GM12891 (cell line): Measurements from ENCODE around the gene CMC1. TPM values are rescaled to one million over a fixed set of nuclear protein-coding genes. Genes with fewer than 3 reads are reported as not detected.
A peak's percentile ranks its signal among the peaks of the same experiment; 100 is the strongest.
"Not testable (repeated sequence)": the region's sequence is repeated elsewhere in the genome, so short reads cannot be mapped to it uniquely, and the experiment has no call there.

ENCODE experiments used
- DNase-seq: peaks from one replicate; pipeline ENCODE4 v3.0.0; 2011; ENCODE audit warnings: low spot score; ENCODE audit not compliant: insufficient read length
- FAIRE-seq: peaks from 2 replicates; lab custom pipeline; 2011; peaks lifted over from hg19 to GRCh38; lab: Jason Lieb, UNC
- PAX5 ChIP-seq: IDR thresholded peaks from 2 replicates; pipeline ENCODE4 v1.6.1; 2011; ENCODE audit warnings: low read length, moderate library complexity, mild to moderate bottlenecking; ENCODE audit not compliant: insufficient read depth, severe bottlenecking
- POLR2A ChIP-seq: IDR thresholded peaks from 2 replicates; pipeline ENCODE4 v1.6.1; 2011; ENCODE audit warnings: low read depth, low read length, control low read depth
- POLR2AphosphoS5 ChIP-seq: IDR thresholded peaks from 2 replicates; pipeline ENCODE4 v1.6.1; 2011; ENCODE audit warnings: low read depth, low read length, control low read depth
- POU2F2 ChIP-seq: IDR thresholded peaks from 2 replicates; pipeline ENCODE4 v1.6.1; 2011; ENCODE audit warnings: low read depth, mild to moderate bottlenecking, control low read depth, low read length, moderate library complexity
- SPI1 ChIP-seq: IDR thresholded peaks from 2 replicates; pipeline ENCODE4 v1.6.1; 2011; ENCODE audit warnings: low read depth, low read length, control low read depth
- TAF1 ChIP-seq: IDR thresholded peaks from 2 replicates; pipeline ENCODE4 v1.6.1; 2011; ENCODE audit warnings: low read depth, low read length, control low read depth
- polyA plus RNA-seq: library from polyadenylated mRNA; unstranded; fragments of >200 nt; gene quantifications from one replicate; pipeline ENCODE4 v1.2.1, GENCODE V29; 2012; ENCODE audit warnings: low read depth, missing spikeins, inconsistent platforms; ENCODE audit not compliant: missing spikeins

CMC1 gene
- 43.7 TPM for polyA plus RNA-seq

GRCh38 chr3:28241221-28242160, at the start of gene CMC1:
Gene CMC1 (plus strand): TSS chr3:28241619. CDS start chr3:28241794, 175 bp downstream.
- FAIRE-seq, result peak; percentile 97
- peak; percentile 68 for DNase-seq
- TF ChIP-seq PAX5 (no peak), POLR2AphosphoS5 (peak; percentile 69; the same call in 1 of the 2 replicates), POU2F2 (peak; percentile 45; the same call in 1 of the 2 replicates), POLR2A (peak; percentile 87), SPI1 (peak; percentile 88), TAF1 (peak; percentile 73)

- TF ChIP-seq POU2F2 (no peak), SPI1 (no peak), PAX5 (no peak), TAF1 (no peak), POLR2A (no peak), POLR2AphosphoS5 (no peak)
- FAIRE-seq (no peak), DNase-seq (no peak)
Observed at GRCh38 chr3:28198161-28198560, 43.3 kb upstream of the CMC1 start.

GRCh38 chr3:28198974-28199373, 42.4 kb upstream of the CMC1 start:
- no peak for DNase-seq
- TF ChIP-seq POLR2A (no peak), POLR2AphosphoS5 (no peak), SPI1 (no peak)
- no peak for FAIRE-seq

GRCh38 chr3:28199643-28200042, 41.8 kb upstream of the CMC1 start:
- not testable (repeated sequence) for DNase-seq, FAIRE-seq

GRCh38 chr3:28200366-28200848, 41.0 kb upstream of the CMC1 start:
- DNase-seq, FAIRE-seq: not testable (repeated sequence)

- FAIRE-seq (no peak), DNase-seq (no peak)
- TF ChIP-seq SPI1, result no peak
- no peak for TF ChIP-seq POU2F2
- no peak for TF ChIP-seq POLR2AphosphoS5
- no peak for TF ChIP-seq PAX5
- TF ChIP-seq POLR2A, result no peak
- TF ChIP-seq TAF1, result no peak
Observed at GRCh38 chr3:28206479-28206878, 34.9 kb upstream of the CMC1 start.

- no peak for FAIRE-seq
- DNase-seq, result no peak
Observed at GRCh38 chr3:28207000-28207733, 34.3 kb upstream of the CMC1 start.

GRCh38 chr3:28210968-28211713, 30.3 kb upstream of the CMC1 start:
- DNase-seq, result no peak

More at GRCh38 chr3:28207000-28207733, 34.3 kb upstream of the CMC1 start:
- TF ChIP-seq POLR2A (no peak), POLR2AphosphoS5 (no peak), POU2F2 (no peak), TAF1 (no peak), PAX5 (no peak), SPI1 (no peak)

GRCh38 chr3:28212681-28213080, 28.7 kb upstream of the CMC1 start:
- TF ChIP-seq PAX5, result no peak
- no peak for TF ChIP-seq TAF1
- TF ChIP-seq SPI1, result no peak
- no peak for TF ChIP-seq POU2F2
- TF ChIP-seq POLR2A, result no peak
- TF ChIP-seq POLR2AphosphoS5, result no peak
- no peak for FAIRE-seq
- DNase-seq, result no peak

More at GRCh38 chr3:28210968-28211713, 30.3 kb upstream of the CMC1 start:
- FAIRE-seq, result no peak
- TF ChIP-seq POU2F2, result no peak
- TF ChIP-seq SPI1, result no peak
- TF ChIP-seq POLR2A, result no peak
- no peak for TF ChIP-seq TAF1
- TF ChIP-seq PAX5, result no peak
- no peak for TF ChIP-seq POLR2AphosphoS5
